DND-41 (cell line): Measurements from ENCODE around the gene SH3RF3.

Experiments used
- ATAC-seq: fragments of 200-7000 bp; cut with Tn5 transposase; 3 replicates; pipeline ENCODE4 v1.9.1; 2021; ENCODE audit warnings: low read depth; ENCODE audit not compliant: insufficient read depth
- DNase-seq: peaks from one replicate; pipeline ENCODE4 v3.0.0-alpha.2; 2020
- H2AFZ ChIP-seq: 2 replicates; pipeline ENCODE4 v1.6.0; 2012; ENCODE audit warnings: low read depth, low read length
- H3K27ac ChIP-seq: 2 replicates; pipeline ENCODE4 v1.5.1; 2012; ENCODE audit warnings: low read length, inconsistent platforms
- H3K27me3 ChIP-seq: fragments of 200-600 bp; sonication (generic); 2 replicates; pipeline ENCODE4 v1.6.0; 2012; ENCODE audit warnings: low read length, mild to moderate bottlenecking, inconsistent platforms; ENCODE audit not compliant: insufficient read depth, poor library complexity
- H3K36me3 ChIP-seq: 2 replicates; pipeline ENCODE4 v1.5.1; 2012; ENCODE audit warnings: low read length, inconsistent platforms; ENCODE audit not compliant: insufficient read depth
- H3K4me1 ChIP-seq: 2 replicates; pipeline ENCODE4 v1.5.1; 2012; ENCODE audit warnings: mild to moderate bottlenecking, low read length; ENCODE audit not compliant: insufficient read depth
- H3K4me2 ChIP-seq: 2 replicates; pipeline ENCODE4 v1.6.0; 2012; ENCODE audit warnings: mild to moderate bottlenecking, moderate library complexity, low read length, inconsistent platforms; ENCODE audit not compliant: insufficient read depth
- H3K4me3 ChIP-seq, 2 experiments: fragments of 200-600 bp in 1 of 2; shearing (Covaris generic) in 1 of 2; 2 replicates each; pipeline ENCODE4 v1.5.1; 2012 to 2016; ENCODE audit warnings: inconsistent platforms in 2 of 2, low read length in 2 of 2, mild to moderate bottlenecking in 2 of 2, low read depth in 1 of 2, moderate library complexity in 1 of 2
- H3K79me2 ChIP-seq: 2 replicates; pipeline ENCODE4 v1.6.0; 2012; ENCODE audit warnings: low read length, inconsistent platforms; ENCODE audit not compliant: insufficient read depth
- H3K9ac ChIP-seq: 2 replicates; pipeline ENCODE4 v1.6.0; 2012; ENCODE audit warnings: low read depth, mild to moderate bottlenecking, inconsistent platforms, low read length, moderate library complexity
- H3K9me3 ChIP-seq: 2 replicates; pipeline ENCODE4 v1.5.1; 2012; ENCODE audit warnings: low read length, moderate library complexity, mild to moderate bottlenecking, inconsistent platforms; ENCODE audit not compliant: insufficient read depth, severe bottlenecking
- H4K20me1 ChIP-seq: 2 replicates; pipeline ENCODE4 v1.6.0; 2012; ENCODE audit warnings: low read length; ENCODE audit not compliant: insufficient read depth
- EZH2 ChIP-seq: IDR thresholded peaks from 3 replicates; pipeline ENCODE4 v1.6.1; 2012; ENCODE audit warnings: borderline replicate concordance, low read depth, mild to moderate bottlenecking, moderate library complexity, low read length, inconsistent platforms; ENCODE audit not compliant: severe bottlenecking
- TF ChIP-seq, protein P1 (sequence below): IDR thresholded peaks from 2 replicates; pipeline ENCODE4 v1.5.1; 2012; ENCODE audit warnings: borderline replicate concordance, low read length, moderate library complexity, mild to moderate bottlenecking; ENCODE audit not compliant: poor library complexity, severe bottlenecking; ENCODE audit errors: extremely low read depth

Gene SH3RF3

DNA sequence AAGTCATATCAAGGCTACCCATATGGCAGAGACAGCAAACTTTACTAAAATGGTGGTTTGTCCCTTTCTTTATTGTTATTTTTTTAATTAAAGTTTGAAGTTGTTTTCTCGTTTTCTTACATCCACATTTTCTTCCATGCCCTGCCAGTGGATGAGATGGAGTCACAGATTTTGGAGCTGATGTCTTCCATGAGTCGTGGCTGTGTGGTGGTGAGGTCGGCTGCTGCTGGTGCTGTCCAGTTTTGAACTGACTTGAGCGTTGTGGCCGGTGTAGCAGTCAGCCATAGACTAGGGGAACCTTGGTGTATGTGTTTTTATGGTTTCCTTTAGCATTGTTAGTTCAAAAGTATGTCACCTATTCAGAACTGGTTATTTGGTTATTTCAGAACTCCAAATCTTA, 182.8 kb downstream of the SH3RF3 start:
- no peak for ATAC-seq
- no peaks in the 10 kb centered on the region for H3K4me1 ChIP-seq
- H3K27ac ChIP-seq = no peak overlapping the region
- TF ChIP-seq, protein P1, sequence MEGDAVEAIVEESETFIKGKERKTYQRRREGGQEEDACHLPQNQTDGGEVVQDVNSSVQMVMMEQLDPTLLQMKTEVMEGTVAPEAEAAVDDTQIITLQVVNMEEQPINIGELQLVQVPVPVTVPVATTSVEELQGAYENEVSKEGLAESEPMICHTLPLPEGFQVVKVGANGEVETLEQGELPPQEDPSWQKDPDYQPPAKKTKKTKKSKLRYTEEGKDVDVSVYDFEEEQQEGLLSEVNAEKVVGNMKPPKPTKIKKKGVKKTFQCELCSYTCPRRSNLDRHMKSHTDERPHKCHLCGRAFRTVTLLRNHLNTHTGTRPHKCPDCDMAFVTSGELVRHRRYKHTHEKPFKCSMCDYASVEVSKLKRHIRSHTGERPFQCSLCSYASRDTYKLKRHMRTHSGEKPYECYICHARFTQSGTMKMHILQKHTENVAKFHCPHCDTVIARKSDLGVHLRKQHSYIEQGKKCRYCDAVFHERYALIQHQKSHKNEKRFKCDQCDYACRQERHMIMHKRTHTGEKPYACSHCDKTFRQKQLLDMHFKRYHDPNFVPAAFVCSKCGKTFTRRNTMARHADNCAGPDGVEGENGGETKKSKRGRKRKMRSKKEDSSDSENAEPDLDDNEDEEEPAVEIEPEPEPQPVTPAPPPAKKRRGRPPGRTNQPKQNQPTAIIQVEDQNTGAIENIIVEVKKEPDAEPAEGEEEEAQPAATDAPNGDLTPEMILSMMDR = no peak
- TF ChIP-seq EZH2 = no peak
- H2AFZ ChIP-seq = no peak overlapping the region
- no peak overlapping the region for H3K4me3 ChIP-seq
- H3K9ac ChIP-seq = no peak overlapping the region
- no peaks in the 10 kb centered on the region for H3K79me2 ChIP-seq
- no peak overlapping the region for H3K4me2 ChIP-seq
- H3K36me3 ChIP-seq = no peaks in the 10 kb centered on the region
- H3K9me3 ChIP-seq = no peaks in the 10 kb centered on the region
- H4K20me1 ChIP-seq = no peaks in the 10 kb centered on the region; the same call in 1 of the 2 replicates
- no peak for DNase-seq
- no peaks in the 10 kb centered on the region for H3K27me3 ChIP-seq

GRCh38 chr2:109312902-109313301, 183.9 kb downstream of the SH3RF3 start:
- Histone ChIP-seq H3K27me3 (no peaks in the 10 kb centered on the region), H3K79me2 (no peaks in the 10 kb centered on the region), H3K4me1 (no peaks in the 10 kb centered on the region), H3K9me3 (no peaks in the 10 kb centered on the region), H4K20me1 (no peaks in the 10 kb centered on the region; the same call in 1 of the 2 replicates), H3K36me3 (no peaks in the 10 kb centered on the region), H3K4me3 (no peak overlapping the region), H3K27ac (no peak overlapping the region), H2AFZ (no peak overlapping the region), H3K4me2 (no peak overlapping the region), H3K9ac (no peak overlapping the region)
- ATAC-seq (no peak), DNase-seq (no peak)
- TF ChIP-seq EZH2 = no peak
- TF ChIP-seq, protein P1 = peak; percentile 12

DNA sequence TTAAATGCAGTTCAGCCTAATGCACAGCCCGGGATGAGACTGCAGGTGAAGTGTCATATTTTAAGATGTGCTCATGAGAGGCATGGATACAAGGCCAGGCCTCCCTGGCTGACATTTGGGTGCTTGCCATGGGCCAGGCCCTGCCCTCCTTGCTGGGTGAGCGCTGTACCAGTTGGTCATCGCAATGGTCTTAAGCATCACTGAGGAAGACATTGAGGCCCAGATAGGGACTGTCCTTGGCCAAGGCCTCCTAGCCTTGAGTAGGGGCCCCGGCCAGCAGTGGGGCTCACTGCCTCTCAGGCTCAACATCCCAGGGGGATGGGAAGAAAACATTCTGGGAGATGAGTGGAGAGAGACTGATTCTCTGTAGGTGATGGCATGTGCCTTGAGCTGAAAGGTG, 184.3 kb downstream of the SH3RF3 start:
- Histone ChIP-seq H3K79me2 (no peaks in the 10 kb centered on the region), H3K4me3 (no peak overlapping the region), H3K27ac (no peak overlapping the region), H3K36me3 (no peaks in the 10 kb centered on the region), H3K4me2 (no peak overlapping the region), H3K27me3 (no peaks in the 10 kb centered on the region), H3K4me1 (no peaks in the 10 kb centered on the region), H2AFZ (no peak overlapping the region), H4K20me1 (no peaks in the 10 kb centered on the region; the same call in 1 of the 2 replicates), H3K9ac (no peak overlapping the region), H3K9me3 (no peaks in the 10 kb centered on the region)
- TF ChIP-seq, protein P1 = no peak
- no peak for TF ChIP-seq EZH2
- ATAC-seq = no peak
- DNase-seq = no peak

- Histone ChIP-seq H3K4me1 (no peaks in the 10 kb centered on the region), H3K79me2 (no peaks in the 10 kb centered on the region)
Measured at GRCh38 chr2:109316091-109316490, 187.1 kb downstream of the SH3RF3 start.

More at GRCh38 chr2:109316091-109316490, 187.1 kb downstream of the SH3RF3 start:
- Histone ChIP-seq H3K4me3 (no peak overlapping the region), H3K27ac (no peak overlapping the region), H3K9ac (no peak overlapping the region), H3K36me3 (no peaks in the 10 kb centered on the region), H4K20me1 (no peaks in the 10 kb centered on the region; the same call in 1 of the 2 replicates), H3K27me3 (no peaks in the 10 kb centered on the region), H3K9me3 (no peaks in the 10 kb centered on the region), H3K4me2 (no peak overlapping the region), H2AFZ (no peak overlapping the region)
- no peak for DNase-seq
- no peak for ATAC-seq
- no peak for TF ChIP-seq EZH2
- TF ChIP-seq, protein P1 = no peak
